ENCODE data around the gene CRB1.

CRB1 gene

DNA sequence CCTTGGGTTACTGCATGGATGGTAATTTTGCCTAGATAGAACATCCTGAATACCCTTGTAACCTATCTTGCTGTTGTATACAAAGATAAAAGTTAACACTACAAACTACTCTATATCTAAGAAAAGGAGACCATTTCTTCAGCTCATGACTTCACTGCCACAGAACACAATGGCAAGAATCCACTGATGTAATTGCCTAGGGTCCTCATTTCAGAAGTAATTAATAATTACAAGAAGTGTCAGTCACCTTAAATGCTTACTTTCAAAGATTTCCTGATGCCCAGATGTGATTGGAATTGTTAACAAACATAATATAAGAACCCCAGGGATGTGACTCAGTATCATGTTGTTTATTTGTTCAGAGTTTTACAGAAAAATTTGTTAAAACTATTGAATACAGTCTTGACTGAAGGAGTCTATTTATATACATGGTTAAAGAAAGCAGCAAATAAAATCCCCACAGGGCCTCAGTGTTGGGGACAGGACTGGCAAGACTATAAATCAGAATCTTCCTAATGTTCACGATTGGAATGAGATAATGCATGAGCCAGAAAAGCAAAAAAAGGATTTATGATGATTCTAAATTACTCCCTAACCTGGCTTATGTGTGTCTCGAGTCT, 83.9 kb downstream of the CRB1 start:
- DNase-seq, result no peak

DNA sequence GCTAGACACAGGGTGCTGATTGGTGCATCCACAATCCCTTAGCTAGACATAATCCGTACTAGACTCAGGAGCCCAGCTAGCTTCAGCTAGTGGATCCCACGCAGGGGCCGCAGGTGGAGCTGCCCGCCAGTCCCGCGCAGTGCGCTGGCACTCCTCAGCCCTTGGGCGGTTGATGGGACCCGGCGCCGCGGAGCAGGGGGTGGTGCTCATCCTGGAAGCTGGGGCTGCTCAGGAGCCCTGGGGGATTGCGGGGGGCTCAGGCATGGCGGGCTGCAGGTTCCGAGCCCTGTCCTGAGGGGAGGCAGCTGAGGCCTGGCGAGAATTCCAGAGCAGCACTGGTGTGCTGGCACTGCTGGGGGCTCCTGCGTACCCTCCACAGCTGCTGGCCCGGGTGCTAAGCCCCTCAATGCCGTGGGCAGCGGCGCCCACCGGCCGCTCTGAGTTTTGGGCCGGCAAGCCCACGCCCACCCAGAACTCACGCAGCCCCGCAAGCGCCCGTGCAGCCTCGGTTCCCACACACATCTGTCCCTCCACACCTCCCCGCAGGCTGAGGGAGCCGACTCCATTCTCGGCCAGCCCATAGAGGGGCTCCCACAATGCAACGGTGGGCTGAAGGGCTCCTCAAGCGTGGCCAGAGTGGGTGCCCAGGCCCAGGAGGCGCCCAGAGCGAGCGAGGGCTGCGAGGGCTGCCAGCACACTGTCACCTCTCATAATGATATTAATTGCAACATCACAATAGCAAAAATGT, 87.4 kb downstream of the CRB1 start:
- DNase-seq, result no peak

- DNase-seq, result peak; percentile 8
Observed at GRCh38 chr1:197356723-197357533, 88.9 kb downstream of the CRB1 start.

DNA sequence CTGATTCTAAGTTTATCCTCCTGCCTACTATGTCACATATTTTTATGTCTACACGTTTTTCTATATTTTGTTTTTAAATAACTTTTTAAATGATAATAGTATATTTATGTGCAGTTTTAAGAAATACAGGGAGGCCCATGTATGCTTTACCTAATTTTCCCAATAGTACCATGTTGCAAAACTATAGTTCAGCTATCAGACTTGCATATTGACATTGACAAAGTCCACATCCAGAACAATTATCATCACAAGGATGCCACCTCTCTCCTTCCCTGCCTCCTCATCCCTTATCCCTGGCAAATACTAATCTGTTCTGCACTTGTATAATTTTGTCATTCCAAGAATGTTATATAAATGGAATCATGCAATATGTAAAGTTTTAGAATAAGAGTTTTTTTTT, 90.9 kb downstream of the CRB1 start:
- DNase-seq, result no peak

GRCh38 chr1:197360068-197360467, 92.0 kb downstream of the CRB1 start:
- no peak for DNase-seq

- DNase-seq, result no peak
Observed at GRCh38 chr1:197362871-197363270, 94.8 kb downstream of the CRB1 start.

GRCh38 chr1:197363855-197364254, 95.8 kb downstream of the CRB1 start:
- DNase-seq, result no peak

DNA sequence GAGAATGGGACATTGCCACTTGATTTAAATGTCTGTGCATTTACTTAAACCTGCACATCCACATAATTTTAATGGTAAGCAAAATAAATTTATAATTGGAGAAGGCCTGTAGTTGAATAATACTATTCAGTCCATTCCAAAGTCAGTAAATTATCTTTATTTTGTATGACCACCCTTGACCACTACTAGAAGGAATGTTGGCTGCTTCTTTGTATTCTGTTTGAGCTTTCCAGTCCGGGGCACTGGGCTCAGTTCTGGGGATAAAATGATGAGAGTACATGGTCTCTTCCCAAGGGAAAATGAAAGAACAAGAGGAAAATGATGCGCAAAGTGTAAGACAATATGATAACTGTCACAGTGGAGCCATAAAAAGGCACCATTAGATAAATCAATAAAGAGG, 98.9 kb downstream of the CRB1 start:
- DNase-seq, result no peak

DNA sequence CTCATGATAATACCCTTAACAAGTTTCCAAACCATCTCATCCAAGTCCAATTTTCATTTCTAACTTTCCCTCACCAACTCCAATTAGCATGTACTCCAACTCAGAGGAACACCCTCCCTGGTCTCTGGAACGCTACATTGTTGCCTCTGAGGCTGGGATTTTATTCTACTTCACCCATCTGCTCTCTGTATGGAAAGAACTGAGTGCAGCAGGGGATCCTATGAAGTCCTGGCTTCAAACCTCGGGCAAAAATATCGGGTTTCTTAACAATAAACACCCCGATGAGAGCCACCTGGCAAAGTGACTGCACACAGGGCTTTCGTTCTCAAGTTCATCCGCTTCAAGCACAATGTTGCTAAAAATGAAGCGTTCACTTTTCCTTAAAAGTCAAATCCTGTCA, 99.6 kb downstream of the CRB1 start:
- DNase-seq, result no peak

DNA sequence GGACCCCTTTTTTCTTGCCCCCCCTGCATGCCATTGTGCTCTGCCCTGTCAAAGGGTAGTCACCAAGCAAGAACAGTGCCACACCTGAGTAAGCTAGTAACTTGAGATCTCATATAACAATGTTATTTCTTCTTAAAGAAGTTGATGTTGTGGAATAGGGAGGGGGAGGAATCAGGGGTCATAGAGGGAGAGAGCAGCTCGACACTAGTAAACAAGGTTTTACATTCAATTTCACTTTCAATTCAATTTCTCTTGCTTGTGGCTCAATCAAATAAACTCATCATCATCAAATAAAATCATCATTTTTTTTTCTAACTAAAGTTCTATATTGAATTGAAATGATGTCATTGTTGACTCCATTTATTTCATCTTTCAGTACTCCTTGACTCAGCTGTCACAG, 106.4 kb downstream of the CRB1 start:
- DNase-seq, result no peak

DNA sequence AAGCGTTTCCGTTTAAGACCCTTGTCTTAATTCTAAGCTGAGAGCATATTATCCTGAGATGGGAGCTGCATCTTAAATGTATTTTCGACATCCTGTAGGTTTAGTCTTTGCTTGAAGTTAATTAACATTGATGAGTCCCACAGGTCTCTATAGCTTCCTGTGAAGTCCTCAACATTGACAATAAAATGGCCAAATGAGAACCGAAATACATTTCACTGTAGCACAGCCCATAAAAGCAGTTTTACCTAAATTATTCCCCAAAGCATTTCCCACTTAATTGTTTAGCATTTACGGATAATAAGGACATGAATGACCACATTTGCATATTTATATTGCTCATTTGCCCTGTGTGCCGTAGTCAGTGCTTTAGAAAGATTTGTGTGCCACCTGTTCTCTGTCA, 116.4 kb downstream of the CRB1 start:
- DNase-seq, result no peak

DNA sequence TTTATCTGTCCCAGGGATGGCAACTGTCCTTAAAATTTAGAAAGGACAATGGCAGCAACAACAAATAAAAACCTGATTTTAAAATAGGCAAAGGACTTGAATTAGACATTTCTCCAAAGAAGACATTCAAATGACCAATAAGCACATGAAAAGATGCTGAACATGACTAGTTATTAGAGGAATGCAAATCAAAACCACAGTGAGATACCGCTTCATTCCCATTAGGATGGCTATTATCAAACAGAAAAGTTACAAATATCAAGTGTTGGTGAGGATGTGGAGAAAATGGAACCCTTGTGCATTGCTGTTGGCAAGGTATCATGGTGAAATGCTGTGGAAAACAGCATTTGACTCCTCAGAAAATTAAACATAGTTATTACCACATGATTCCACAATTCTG, 120.7 kb downstream of the CRB1 start:
- DNase-seq, result no peak

- DNase-seq, result no peak
Observed at GRCh38 chr1:197390856-197391255, 122.8 kb downstream of the CRB1 start.

DNA sequence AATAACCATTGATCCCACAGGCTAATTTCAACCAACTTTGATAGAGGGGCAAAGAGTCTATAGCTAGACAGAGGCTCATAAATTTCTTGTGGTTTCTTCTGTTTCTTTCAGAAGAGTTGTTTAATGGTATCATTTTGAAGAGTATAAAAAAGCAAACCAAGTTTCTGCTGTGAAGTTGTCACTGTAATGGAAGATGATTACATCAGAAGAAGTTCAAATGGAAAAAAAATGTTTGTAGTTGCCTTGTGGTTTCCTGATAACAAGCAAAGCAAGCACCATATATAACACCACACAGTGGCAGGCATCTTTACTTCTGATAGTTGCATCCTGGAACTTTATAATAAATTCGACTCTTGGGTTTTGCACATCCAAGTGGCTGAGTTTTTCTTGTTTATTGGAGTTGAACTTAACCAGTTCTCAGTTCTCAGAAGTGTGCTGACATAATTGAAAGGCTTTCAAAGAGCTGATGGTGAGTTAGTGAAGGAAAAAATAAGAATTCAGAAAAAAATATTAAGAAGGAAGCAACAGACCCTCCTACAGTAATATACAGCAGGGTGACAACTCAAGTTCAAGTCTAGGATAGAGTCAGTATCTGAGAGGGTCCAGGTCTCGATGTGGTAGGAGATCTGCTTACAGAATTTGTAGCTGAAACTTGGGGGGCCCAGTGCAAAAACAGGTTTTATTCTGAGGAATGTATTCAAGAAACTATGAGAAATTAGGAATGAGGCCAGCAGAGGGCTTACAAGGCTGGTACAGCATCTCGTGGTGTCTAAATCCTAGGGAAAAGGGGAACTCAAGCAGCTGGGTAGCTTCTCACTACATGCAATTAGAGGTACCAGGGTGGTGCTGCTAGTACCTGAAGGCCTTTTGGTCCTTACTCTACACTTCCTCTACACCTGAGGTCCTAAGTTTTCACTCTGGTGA, 123.5 kb downstream of the CRB1 start:
- no peak for DNase-seq

DNA sequence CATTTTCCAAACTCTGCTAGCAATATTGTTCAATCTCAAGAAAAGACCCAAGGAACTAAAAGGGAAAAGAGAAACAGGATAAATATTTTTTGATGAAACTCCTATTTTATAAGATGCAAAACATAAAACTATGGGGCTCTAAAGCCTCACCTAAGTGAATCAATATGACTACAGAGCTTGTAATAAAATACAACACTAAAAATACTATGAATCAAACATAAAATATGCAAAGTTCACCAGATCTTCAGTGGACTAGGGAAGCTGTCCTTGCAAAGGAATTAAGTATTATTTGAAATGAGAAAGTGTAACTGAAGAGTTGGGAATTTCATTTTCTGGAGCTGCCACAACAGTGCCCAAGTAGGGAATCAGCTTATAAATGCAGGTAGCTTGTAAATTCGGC, 124.5 kb downstream of the CRB1 start:
- DNase-seq, result no peak

DNA sequence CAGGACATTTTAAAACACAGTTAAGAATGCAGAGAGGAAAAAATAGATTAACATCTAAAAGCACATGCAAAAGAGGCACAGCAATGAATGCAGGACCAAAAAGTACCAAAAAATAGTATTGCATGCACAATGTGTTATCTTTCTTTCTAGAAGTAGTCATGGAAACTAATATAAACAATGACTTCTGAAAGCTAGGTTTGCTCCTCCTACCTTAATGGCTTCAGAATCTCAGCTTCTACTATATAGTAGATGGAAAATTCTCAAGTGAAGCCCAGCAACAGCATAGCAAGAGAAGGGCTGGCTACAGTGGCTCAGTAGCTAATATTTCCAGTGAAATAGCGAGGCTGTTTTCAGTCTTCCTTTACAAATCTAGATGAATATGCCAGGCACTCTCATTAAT, 125.1 kb downstream of the CRB1 start:
- DNase-seq, result no peak

GRCh38 chr1:197393772-197394171, 125.7 kb downstream of the CRB1 start:
- DNase-seq, result no peak

- no peak for DNase-seq
Observed at GRCh38 chr1:197394831-197395608, 127.0 kb downstream of the CRB1 start.

- no peak for DNase-seq
Observed at GRCh38 chr1:197397895-197398294, 129.8 kb downstream of the CRB1 start.

- DNase-seq, result no peak
Observed at GRCh38 chr1:197399755-197400521, 131.9 kb downstream of the CRB1 start.

DNA sequence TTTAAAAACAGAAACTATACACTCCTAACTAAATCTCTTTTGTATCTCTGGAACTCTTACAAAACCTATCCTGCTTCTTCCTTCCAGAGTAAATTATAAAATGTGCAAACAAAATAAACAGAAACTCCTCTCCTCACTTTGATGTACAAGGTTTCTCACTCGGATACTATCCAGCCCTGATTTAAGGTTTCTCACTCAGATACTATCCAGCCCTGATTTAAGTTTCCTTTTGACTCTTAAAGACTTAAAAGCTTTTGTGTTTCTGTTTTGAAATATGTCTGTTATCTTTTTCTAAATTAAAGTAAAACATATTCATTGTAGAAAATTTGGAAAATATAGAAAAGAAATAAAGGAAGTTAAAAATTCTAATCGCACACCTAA, 132.5 kb downstream of the CRB1 start:
- DNase-seq, result no peak
